Duodenal mucosa (tissue), 2 donors: ENCODE data around the gene CXorf49B.

Experiments
- H3K27ac ChIP-seq: one replicate; pipeline ENCODE4 v1.7.0; 2013; ENCODE audit warnings: low read depth, low read length
- H3K27me3 ChIP-seq, 2 donors: one replicate each; pipeline ENCODE4 v1.7.0; 2013; ENCODE audit warnings: low read length in 2 of 2, control low read depth in 1 of 2; ENCODE audit not compliant: insufficient read depth in 2 of 2, control insufficient read depth in 1 of 2
- H3K36me3 ChIP-seq, 2 donors: one replicate each; pipeline ENCODE4 v1.7.0; 2013; ENCODE audit warnings: low read length in 2 of 2, control low read depth in 1 of 2; ENCODE audit not compliant: insufficient read depth in 2 of 2, control insufficient read depth in 1 of 2
- H3K4me1 ChIP-seq, 2 donors: one replicate each; pipeline ENCODE4 v1.7.0; 2013; ENCODE audit warnings: low read length in 2 of 2, control low read depth in 1 of 2; ENCODE audit not compliant: insufficient read depth in 2 of 2, control insufficient read depth in 1 of 2
- H3K4me3 ChIP-seq, 2 donors: one replicate each; pipeline ENCODE4 v1.7.0; 2013; ENCODE audit warnings: low read length in 2 of 2, low read depth in 1 of 2
- H3K9ac ChIP-seq, 2 donors: one replicate each; pipeline ENCODE4 v1.7.0; 2013; ENCODE audit warnings: low read length in 2 of 2, low read depth in 1 of 2
- H3K9me3 ChIP-seq, 2 donors: one replicate each; pipeline ENCODE4 v1.7.0; 2013; ENCODE audit warnings: low read length in 2 of 2, control low read depth in 1 of 2; ENCODE audit not compliant: control insufficient read depth in 1 of 2

Gene CXorf49B

DNA sequence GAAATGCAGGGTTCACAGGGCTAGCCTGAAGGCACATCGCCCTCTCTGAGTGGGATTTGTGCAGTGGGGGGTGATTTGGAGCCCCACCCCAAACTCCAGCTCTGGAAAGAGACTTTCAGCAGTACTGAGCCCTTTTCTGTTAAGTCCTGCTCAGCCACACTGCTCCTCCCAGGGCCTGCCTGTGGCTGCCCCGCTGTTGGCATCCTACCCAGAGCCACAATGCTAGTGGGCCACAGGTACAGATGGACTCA, 52.7 kb downstream of the CXorf49B start:
- H3K9me3 ChIP-seq = no peaks in the 10 kb centered on the region
- H3K36me3 ChIP-seq = no peaks in the 10 kb centered on the region
- H3K27me3 ChIP-seq = no peaks in the 10 kb centered on the region
- no peak overlapping the region for H3K4me3 ChIP-seq
- H3K27ac ChIP-seq = no peak overlapping the region
- H3K4me1 ChIP-seq = no peaks in the 10 kb centered on the region
- no peak overlapping the region for H3K9ac ChIP-seq
